GM12875 (cell line): ENCODE data around the gene LCK.

Source experiments
- H3K4me3 ChIP-seq: one replicate; pipeline ENCODE4 v1.5.1; 2011; ENCODE audit warnings: low read depth, low read length, control low read depth
- TF ChIP-seq, protein P1 (sequence below): IDR thresholded peaks from 2 replicates; pipeline ENCODE4 v1.5.1; 2011; ENCODE audit warnings: low read depth, mild to moderate bottlenecking, control low read depth, inconsistent platforms, low read length, moderate library complexity, borderline replicate concordance; ENCODE audit not compliant: insufficient read depth

Gene LCK

GRCh38 chr1:32316903-32317277, 65.8 kb downstream of the LCK start:
- TF ChIP-seq, protein P1, sequence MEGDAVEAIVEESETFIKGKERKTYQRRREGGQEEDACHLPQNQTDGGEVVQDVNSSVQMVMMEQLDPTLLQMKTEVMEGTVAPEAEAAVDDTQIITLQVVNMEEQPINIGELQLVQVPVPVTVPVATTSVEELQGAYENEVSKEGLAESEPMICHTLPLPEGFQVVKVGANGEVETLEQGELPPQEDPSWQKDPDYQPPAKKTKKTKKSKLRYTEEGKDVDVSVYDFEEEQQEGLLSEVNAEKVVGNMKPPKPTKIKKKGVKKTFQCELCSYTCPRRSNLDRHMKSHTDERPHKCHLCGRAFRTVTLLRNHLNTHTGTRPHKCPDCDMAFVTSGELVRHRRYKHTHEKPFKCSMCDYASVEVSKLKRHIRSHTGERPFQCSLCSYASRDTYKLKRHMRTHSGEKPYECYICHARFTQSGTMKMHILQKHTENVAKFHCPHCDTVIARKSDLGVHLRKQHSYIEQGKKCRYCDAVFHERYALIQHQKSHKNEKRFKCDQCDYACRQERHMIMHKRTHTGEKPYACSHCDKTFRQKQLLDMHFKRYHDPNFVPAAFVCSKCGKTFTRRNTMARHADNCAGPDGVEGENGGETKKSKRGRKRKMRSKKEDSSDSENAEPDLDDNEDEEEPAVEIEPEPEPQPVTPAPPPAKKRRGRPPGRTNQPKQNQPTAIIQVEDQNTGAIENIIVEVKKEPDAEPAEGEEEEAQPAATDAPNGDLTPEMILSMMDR: no peak
- no peak overlapping the region for H3K4me3 ChIP-seq

DNA sequence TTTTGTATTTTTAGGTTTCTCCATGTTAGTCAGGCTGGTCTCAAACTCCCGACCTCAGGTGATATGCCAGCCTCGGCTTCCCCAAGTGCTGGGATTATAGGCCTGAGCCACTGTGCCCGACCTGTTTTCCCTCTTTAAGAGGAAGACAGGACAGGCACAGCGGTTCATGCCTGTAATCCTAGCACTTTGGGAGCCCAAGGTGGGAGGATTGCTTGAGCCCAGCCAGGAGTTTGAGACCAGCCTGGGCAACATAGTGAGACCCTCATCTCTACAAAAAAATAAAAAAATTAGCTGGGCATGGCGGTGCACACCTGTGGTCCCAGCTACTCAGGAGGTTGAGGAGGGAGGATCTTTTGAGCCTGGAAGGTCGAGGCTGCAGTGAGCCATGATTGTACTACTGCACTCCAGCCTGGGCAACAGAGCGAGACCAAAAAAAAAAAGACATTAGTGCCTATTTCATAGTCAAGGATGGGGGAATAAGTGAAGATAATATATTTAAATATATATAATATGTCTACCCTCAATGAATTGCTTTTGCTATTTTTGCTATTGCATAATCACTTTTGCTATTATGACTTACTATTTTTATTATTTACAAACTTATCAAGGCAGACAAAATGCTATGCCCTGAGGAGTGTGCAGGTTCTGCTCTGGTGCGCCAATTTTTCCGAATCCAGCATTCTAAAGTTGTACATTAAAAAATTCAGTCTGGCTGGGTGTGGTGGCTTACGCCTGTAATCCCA, 67.2 kb downstream of the LCK start:
- H3K4me3 ChIP-seq: no peak overlapping the region
- TF ChIP-seq, protein P1: no peak

- no peak overlapping the region for H3K4me3 ChIP-seq
- TF ChIP-seq, protein P1: no peak
Observed at GRCh38 chr1:32321712-32322291, 70.7 kb downstream of the LCK start.

GRCh38 chr1:32327204-32327603, 76.1 kb downstream of the LCK start:
- no peak overlapping the region for H3K4me3 ChIP-seq
- TF ChIP-seq, protein P1: no peak

GRCh38 chr1:32329931-32330466, 78.9 kb downstream of the LCK start:
- H3K4me3 ChIP-seq: no peak overlapping the region
- TF ChIP-seq, protein P1: no peak

DNA sequence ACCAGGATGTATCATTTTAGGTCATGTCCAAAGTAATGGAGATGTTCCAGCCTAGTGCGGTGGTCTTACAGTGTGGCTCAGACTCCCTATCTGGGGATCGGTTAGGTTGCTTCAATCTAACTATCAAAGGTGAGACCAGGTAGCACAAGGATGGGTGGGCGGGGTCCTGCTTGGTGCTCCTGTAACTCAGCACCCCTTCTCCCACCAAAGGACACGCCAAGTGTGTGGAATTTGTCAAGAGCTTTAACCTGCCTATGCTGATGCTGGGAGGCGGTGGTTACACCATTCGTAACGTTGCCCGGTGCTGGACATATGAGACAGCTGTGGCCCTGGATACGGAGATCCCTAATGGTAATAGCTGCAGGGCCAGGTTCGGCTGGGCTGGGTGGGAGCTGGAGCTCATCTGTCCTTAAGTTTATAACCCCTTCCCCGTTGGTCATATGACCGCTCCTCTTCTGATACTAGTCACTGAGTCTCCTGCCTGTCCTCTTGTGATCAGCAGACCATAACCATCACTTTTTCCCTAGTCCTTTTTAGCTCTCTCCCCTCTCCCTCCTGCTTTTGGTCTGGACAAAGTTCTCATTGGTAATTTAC, 79.6 kb downstream of the LCK start:
- no peak overlapping the region for H3K4me3 ChIP-seq
- TF ChIP-seq, protein P1: no peak
